Measurements from ENCODE around the gene MCOLN3. TPM values are rescaled to one million over a fixed set of nuclear protein-coding genes. Genes with fewer than 3 reads are reported as not detected.

Gene MCOLN3
- total and polyA plus RNA-seq, 2 of the 4 experiments (the other 2 are of a cell fraction): 0.03 TPM; not detected in 1

- no peak overlapping the region for H3K4me3 ChIP-seq (ENCODE audit: insufficient read depth, low read depth, low read length)
- no peak overlapping the region for H3K4me2 ChIP-seq (ENCODE audit: low read depth, low read length)
- peak; percentile 17 for DNase-seq
- no peak overlapping the region for H3K4ac ChIP-seq (ENCODE audit: low read depth, low read length)
- H2BK5ac ChIP-seq (ENCODE audit: low read depth, low read length, poor library complexity, severe bottlenecking): no peak overlapping the region
- H3K18ac ChIP-seq (ENCODE audit: low read depth, low read length): no peak overlapping the region
- intact Hi-C loops (cut with micrococcal nuclease) (loop anchor here (1.0 kb wide), 1 partner anchor 134 kb away; no protein-coding TSS in a partner anchor), in situ Hi-C loops (cut with MboI; ENCODE audit: low sequenced_read_pairs) (no loop called here), dilution Hi-C loops (cut with HindIII; ENCODE audit: low sequenced_read_pairs, unreplicated experiment) (no loop called here)
- no peaks in the 10 kb centered on the region for H3K9me1 ChIP-seq (ENCODE audit: insufficient read depth, low read length)
- ChIA-PET POLR2A (ENCODE audit: unreplicated experiment) (no interaction called here), CTCF (interaction anchor here (1.4 kb wide), 1 partner anchor 14 kb away, joined by 4 read pairs; no protein-coding TSS in a partner anchor)
- H3K9me3 ChIP-seq (ENCODE audit: control insufficient read depth, insufficient read depth, low read length): peaks cover 4% of the 10 kb centered on the region
- no peak overlapping the region for H4K5ac ChIP-seq (ENCODE audit: low read depth, low read length)
- ATAC-seq (ENCODE audit: low read depth): peak; percentile 69; the same call in 1 of the 2 replicates
- H3K36me3 ChIP-seq (ENCODE audit: control insufficient read depth, insufficient read depth, low read length): no peaks in the 10 kb centered on the region
- no peaks in the 10 kb centered on the region for H4K20me1 ChIP-seq (ENCODE audit: insufficient read depth, low read length)
- no peak overlapping the region for H3K14ac ChIP-seq (replicated peaks; ENCODE audit: low read depth, low read length)
- TF ChIP-seq RAD21 (IDR thresholded peaks at IDR 0.05; ENCODE audit: low read length) (peak; percentile 32), FOS (IDR thresholded peaks at IDR 0.05; ENCODE audit: low read depth, low read length) (no peak), CTCF (conservative IDR thresholded peaks at IDR 0.05; ENCODE audit: low read depth, low read length) (peak; percentile 34; the same call in 1 of the 2 replicates), MAFK (IDR thresholded peaks at IDR 0.05; ENCODE audit: low read depth, low read length) (no peak), CEBPB (IDR thresholded peaks at IDR 0.05; ENCODE audit: low read depth, low read length) (no peak)
- BruUV-seq (replicated peaks): no TSS peak
- no peak overlapping the region for H3K27ac ChIP-seq (ENCODE audit: insufficient read depth, low read length)
- no CpG with 5 or more reads among the region's 3 CpGs for WGBS, 2 experiments (ENCODE audit: extremely low coverage in 2 of 2, insufficient read length in 1 of 2)
- H3K79me1 ChIP-seq (ENCODE audit: low read depth in 1 of 2, low read length in 2 of 2): no peaks in the 10 kb centered on the region
- no peak overlapping the region for H2BK15ac ChIP-seq (ENCODE audit: low read depth, low read length)
- H2AFZ ChIP-seq (replicated peaks; ENCODE audit: low read length, poor library complexity): no peak overlapping the region
- no peak overlapping the region for H4K8ac ChIP-seq (ENCODE audit: low read depth in 2 of 2, low read length in 2 of 2)
- no peak overlapping the region for H2AK9ac ChIP-seq (replicated peaks; ENCODE audit: low read depth, low read length, poor library complexity)
- H4K91ac ChIP-seq (ENCODE audit: insufficient read depth, low read depth, low read length): no peak overlapping the region
- no peaks in the 10 kb centered on the region for H3K4me1 ChIP-seq (ENCODE audit: control insufficient read depth, insufficient read depth, low read length)
- H3K9ac ChIP-seq (ENCODE audit: low read depth, low read length): no peak overlapping the region
- no peak overlapping the region for H2AK5ac ChIP-seq (ENCODE audit: low read depth, low read length)
- H2BK120ac ChIP-seq (ENCODE audit: low read depth, low read length): no peak overlapping the region
- no peak overlapping the region for H2BK20ac ChIP-seq (ENCODE audit: low read depth, low read length)
- no peak overlapping the region for H3K56ac ChIP-seq (ENCODE audit: extremely low read depth, insufficient read depth, low read length)
- no peak overlapping the region for H3K23ac ChIP-seq (ENCODE audit: low read depth, low read length)
- peaks cover 7% of the 10 kb centered on the region for H3K27me3 ChIP-seq (ENCODE audit: control insufficient read depth, insufficient read depth, low read length)
These were observed 30.6 kb upstream of the MCOLN3 start for GRCh38 chr1:85078903-85079302.

All from IMR-90 (cell line).